NB4 (cell line): ENCODE data around the gene EDAR.

ENCODE experiments used
- DNase-seq: peaks from one replicate; pipeline ENCODE4 v3.0.0; 2010; ENCODE audit warnings: low read depth
- H3K4me3 ChIP-seq: one replicate; pipeline ENCODE4 v1.5.1; 2011; ENCODE audit warnings: mild to moderate bottlenecking, low read depth, low read length, moderate library complexity
- MAX ChIP-seq: IDR thresholded peaks from 2 replicates; pipeline ENCODE4 v1.6.1; 2011; ENCODE audit warnings: low read depth, low read length
- MYC ChIP-seq: IDR thresholded peaks from 2 replicates; pipeline ENCODE4 v1.6.1; 2011; ENCODE audit warnings: low read depth, low read length
- POLR2A ChIP-seq: IDR thresholded peaks from 2 replicates; pipeline ENCODE4 v1.6.1; 2011; ENCODE audit warnings: mild to moderate bottlenecking; ENCODE audit not compliant: insufficient read length; ENCODE audit errors: extremely low read depth
- TF ChIP-seq, protein P1 (sequence below): IDR thresholded peaks from one replicate; pipeline ENCODE4 v1.5.1; 2012; ENCODE audit warnings: low read depth, low read length

EDAR gene

GRCh38 chr2:108932736-108933332, 56.2 kb downstream of the EDAR start:
- no peak overlapping the region for H3K4me3 ChIP-seq
- DNase-seq, result no peak
- TF ChIP-seq, protein P1, sequence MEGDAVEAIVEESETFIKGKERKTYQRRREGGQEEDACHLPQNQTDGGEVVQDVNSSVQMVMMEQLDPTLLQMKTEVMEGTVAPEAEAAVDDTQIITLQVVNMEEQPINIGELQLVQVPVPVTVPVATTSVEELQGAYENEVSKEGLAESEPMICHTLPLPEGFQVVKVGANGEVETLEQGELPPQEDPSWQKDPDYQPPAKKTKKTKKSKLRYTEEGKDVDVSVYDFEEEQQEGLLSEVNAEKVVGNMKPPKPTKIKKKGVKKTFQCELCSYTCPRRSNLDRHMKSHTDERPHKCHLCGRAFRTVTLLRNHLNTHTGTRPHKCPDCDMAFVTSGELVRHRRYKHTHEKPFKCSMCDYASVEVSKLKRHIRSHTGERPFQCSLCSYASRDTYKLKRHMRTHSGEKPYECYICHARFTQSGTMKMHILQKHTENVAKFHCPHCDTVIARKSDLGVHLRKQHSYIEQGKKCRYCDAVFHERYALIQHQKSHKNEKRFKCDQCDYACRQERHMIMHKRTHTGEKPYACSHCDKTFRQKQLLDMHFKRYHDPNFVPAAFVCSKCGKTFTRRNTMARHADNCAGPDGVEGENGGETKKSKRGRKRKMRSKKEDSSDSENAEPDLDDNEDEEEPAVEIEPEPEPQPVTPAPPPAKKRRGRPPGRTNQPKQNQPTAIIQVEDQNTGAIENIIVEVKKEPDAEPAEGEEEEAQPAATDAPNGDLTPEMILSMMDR, result no peak
- TF ChIP-seq MYC (no peak), POLR2A (no peak), MAX (no peak)

- DNase-seq, result no peak
- no peak overlapping the region for H3K4me3 ChIP-seq
- no peak for TF ChIP-seq MYC
- TF ChIP-seq MAX, result no peak
- TF ChIP-seq, protein P1, result no peak
- no peak for TF ChIP-seq POLR2A
Observed at GRCh38 chr2:108931372-108931771, 57.6 kb downstream of the EDAR start.

- TF ChIP-seq, protein P1, result no peak
- TF ChIP-seq MYC (no peak), POLR2A (no peak), MAX (no peak)
- H3K4me3 ChIP-seq, result no peak overlapping the region
Observed at GRCh38 chr2:108929807-108930425, 59.1 kb downstream of the EDAR start.

DNA sequence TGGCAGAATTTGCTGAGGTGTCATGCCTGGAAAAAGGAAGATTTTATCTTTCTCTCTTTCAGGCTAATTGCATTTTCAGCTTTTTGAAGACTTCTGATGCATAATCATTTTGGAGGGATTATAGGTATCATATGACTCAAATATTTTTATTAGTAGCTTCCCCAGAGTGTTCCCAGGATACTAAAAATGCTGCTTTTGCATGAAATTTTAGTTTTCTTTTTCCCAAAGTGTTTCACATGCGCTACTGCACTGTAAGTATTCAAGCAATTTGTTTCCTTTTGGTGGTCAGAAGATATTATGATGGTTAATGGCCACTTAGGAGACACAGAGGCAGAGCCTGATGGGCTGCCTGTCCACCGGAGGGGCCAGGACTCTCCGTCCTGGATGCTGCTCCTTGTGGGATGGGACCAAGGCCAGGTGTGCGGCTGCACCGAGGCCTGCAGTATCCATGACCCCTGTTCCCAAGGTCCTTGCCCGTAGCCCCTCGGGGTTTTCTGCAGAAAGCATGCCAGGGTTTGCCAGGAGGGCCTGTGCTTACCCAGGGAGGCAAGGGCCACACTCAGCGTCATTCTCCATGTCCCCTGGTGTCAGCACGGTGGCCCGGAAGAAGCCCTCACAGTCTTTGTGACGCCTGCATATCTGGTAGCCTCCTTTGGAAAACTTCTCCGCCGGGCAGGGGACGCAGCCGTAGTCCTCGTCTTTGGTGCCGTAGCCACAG, 60.2 kb downstream of the EDAR start:
- H3K4me3 ChIP-seq, result no peak overlapping the region
- DNase-seq, result no peak
- TF ChIP-seq, protein P1, result no peak
- TF ChIP-seq MAX (no peak), MYC (no peak), POLR2A (no peak)

More at GRCh38 chr2:108929807-108930425, 59.1 kb downstream of the EDAR start:
- no peak for DNase-seq

DNA sequence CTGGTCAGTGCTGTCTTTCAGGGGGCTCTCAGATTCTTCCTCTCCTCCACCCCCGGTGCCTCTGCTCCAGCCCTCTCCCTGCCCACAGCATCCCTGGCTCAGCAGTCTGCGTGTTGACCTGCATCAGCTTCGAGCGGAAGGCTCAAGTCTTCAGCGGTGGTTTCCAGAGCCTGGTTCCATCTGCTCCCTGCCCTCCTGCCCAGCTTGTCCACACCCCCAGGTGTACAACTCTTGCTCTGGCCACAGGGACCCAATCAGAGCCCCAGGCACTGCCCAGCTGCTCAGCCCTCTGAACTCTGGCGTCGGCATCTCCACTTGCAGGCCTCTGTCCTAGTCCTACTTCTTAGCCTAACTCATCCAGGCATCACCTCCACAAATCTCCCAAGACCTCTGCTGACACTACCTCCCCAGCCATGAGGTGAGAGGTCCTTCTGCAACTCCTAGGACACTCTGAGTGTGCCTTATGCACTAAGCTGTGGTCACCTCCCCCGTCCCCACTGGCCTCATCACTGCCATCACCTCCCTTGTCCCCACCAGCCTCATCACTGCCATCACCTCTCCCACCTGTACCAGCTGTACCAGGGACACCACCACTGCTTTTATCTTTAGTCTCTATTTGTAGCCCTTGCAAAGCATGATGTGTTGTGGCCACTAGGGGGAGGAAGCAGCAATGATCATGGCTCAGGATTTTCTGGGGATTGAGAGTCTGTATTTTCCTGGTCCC, 60.9 kb downstream of the EDAR start:
- peak; percentile 55 for DNase-seq
- no peak for TF ChIP-seq MAX
- TF ChIP-seq, protein P1, result peak; percentile 93
- no peak overlapping the region for H3K4me3 ChIP-seq
